Activated T-cell treated with anti-CD3 and anti-CD28 coated beads, Interleukin-2, amount 50 U/mL, for 72 hours (primary cell): ENCODE data around the gene COL9A3. TPM values are rescaled to one million over a fixed set of nuclear protein-coding genes. Genes with fewer than 3 reads are reported as not detected.

Experiments used
- ATAC-seq, 2 donors: fragments of 150-1000 bp; cut with Tn5 transposase; replicated peaks in 1 of 2; 2 replicates each; pipeline ENCODE4 v1.10.0; 2021; ENCODE audit warnings: moderate library complexity in 2 of 2, mild to moderate bottlenecking in 1 of 2
- DNase-seq, 2 donors: peaks; one replicate each; pipeline ENCODE4 v3.0.0; 2021 to 2022; ENCODE audit warnings: mixed read lengths in 1 of 2
- H3K27ac Mint-ChIP-seq: one replicate; pipeline ENCODE4 v1.8.0; 2022; ENCODE audit warnings: mild to moderate bottlenecking, moderate library complexity, mixed read lengths
- H3K27me3 Mint-ChIP-seq: one replicate; pipeline ENCODE4 v1.8.0; 2022; ENCODE audit warnings: low read depth, mixed read lengths
- H3K36me3 Mint-ChIP-seq, 2 donors: one replicate each; pipeline ENCODE4 v1.8.0; 2022; ENCODE audit warnings: mixed read lengths in 2 of 2, mild to moderate bottlenecking in 1 of 2; ENCODE audit not compliant: insufficient read depth in 2 of 2
- H3K4me1 Mint-ChIP-seq: one replicate; pipeline ENCODE4 v1.8.0; 2022; ENCODE audit warnings: low read depth, mixed read lengths
- H3K4me3 Mint-ChIP-seq, 2 donors: one replicate each; pipeline ENCODE4 v1.8.0; 2022; ENCODE audit warnings: mild to moderate bottlenecking in 2 of 2, mixed read lengths in 2 of 2, moderate library complexity in 2 of 2
- H3K9me3 Mint-ChIP-seq, 2 donors: one replicate each; pipeline ENCODE4 v1.8.0; 2022; ENCODE audit warnings: mixed read lengths in 2 of 2
- total RNA-seq, 2 donors: library from RNA; stranded (reverse); gene quantifications; one replicate each; pipeline ENCODE4 v1.2.3, GENCODE V29; 2022

The COL9A3 gene
- total RNA-seq, 2 donors from 2014 or later: 0.31 to 0.46 TPM

DNA sequence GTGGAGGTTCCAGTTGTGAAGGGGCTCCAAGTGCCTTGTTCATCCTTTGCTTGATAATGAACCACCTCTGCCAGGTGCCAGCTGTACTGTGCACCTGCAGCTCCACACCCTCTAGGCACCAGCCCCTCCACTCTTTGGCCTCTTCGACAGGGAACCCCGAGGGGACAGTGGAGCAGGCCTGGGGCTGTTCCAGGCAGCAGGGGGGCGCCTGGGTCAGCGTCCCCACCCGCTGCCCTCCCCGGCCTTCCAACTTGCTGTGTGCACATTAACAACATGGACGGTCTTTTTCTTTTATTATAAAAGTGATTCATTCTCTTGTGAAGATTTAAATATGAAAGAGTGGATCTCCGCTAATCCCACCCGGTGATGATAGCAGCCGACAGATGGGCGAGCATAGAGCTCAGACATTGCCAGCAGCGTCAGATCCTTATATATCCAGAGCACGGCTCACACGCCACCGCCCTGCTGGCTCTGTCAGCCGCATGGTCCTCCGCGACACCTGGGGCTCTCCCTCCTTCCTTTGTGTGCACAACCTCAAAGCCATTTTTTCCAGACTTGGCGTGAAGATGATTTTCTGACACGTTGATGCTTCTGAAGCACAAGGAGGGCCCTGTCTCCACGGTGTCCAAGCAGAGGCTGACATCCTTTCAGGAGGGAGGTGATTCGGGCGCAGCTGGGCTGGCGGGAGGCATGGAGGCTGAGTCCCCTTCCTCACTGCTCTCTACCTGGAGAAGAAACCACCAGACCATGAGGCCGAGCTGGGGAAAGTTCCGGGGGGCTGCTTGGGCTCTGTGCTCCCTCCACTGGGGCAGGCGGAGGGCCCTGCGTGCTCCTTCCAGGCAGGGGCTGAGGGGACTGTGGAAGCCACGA, 42.8 kb upstream of the COL9A3 start:
- H3K9me3 Mint-ChIP-seq: peaks cover 0 to 3% of the 10 kb centered on the region in 2 donors
- H3K4me3 Mint-ChIP-seq: no peak overlapping the region
- H3K27ac Mint-ChIP-seq: no peak overlapping the region
- no peak for ATAC-seq
- no peaks in the 10 kb centered on the region for H3K27me3 Mint-ChIP-seq
- no peaks in the 10 kb centered on the region for H3K36me3 Mint-ChIP-seq
- H3K4me1 Mint-ChIP-seq: peaks cover 43% of the 10 kb centered on the region
- DNase-seq: no peak

DNA sequence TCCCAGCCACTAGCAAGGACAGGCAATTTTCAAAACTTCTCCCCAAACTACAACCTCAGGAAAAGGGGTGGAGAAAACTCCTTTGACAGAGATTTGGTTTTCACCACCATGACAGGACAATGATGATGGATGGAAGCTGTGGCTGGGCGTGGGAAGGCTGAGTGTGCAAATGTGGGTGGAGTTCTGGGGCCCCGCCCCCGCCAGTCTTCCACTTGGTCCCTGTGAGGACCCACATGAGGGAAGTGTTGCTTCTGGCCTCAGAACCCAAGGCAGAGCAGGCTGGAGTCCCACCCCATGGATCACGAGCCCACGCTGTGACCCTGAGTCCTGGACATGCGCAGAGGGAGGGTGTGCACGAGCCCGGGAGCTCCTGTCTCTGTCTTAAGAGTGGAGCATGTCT, 42.1 kb upstream of the COL9A3 start:
- Mint-ChIP-seq H3K4me3 (no peak overlapping the region), H3K36me3 (no peaks in the 10 kb centered on the region), H3K9me3 (peaks cover 0 to 3% of the 10 kb centered on the region in 2 donors), H3K4me1 (peaks cover 43% of the 10 kb centered on the region), H3K27ac (no peak overlapping the region), H3K27me3 (no peaks in the 10 kb centered on the region)
- ATAC-seq: no peak
- no peak for DNase-seq

DNA sequence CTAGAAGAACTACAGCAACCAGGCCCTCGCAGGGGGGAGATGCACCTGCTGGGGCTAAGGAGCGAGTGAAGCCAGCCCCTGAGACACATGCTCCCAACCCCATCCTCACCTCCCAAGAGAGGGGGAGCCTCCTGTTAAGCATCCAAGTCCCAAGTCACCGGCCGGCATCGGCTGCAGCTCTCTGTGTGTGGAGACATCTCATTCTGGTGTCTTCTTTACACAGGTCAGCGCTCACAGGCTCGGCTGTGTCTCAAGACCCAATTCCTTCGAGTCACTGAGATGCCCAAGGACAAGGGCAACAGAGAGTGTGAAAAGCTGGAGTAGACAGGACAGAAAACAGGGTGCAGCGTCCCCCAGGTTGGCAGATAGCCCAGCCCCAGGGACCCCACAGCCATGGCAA, 41.6 kb upstream of the COL9A3 start:
- H3K9me3 Mint-ChIP-seq: peaks cover 0 to 3% of the 10 kb centered on the region in 2 donors
- no peaks in the 10 kb centered on the region for H3K27me3 Mint-ChIP-seq
- ATAC-seq: no peak
- H3K4me1 Mint-ChIP-seq: peaks cover 43% of the 10 kb centered on the region
- no peak overlapping the region for H3K27ac Mint-ChIP-seq
- no peaks in the 10 kb centered on the region for H3K36me3 Mint-ChIP-seq
- no peak for DNase-seq
- no peak overlapping the region for H3K4me3 Mint-ChIP-seq

DNA sequence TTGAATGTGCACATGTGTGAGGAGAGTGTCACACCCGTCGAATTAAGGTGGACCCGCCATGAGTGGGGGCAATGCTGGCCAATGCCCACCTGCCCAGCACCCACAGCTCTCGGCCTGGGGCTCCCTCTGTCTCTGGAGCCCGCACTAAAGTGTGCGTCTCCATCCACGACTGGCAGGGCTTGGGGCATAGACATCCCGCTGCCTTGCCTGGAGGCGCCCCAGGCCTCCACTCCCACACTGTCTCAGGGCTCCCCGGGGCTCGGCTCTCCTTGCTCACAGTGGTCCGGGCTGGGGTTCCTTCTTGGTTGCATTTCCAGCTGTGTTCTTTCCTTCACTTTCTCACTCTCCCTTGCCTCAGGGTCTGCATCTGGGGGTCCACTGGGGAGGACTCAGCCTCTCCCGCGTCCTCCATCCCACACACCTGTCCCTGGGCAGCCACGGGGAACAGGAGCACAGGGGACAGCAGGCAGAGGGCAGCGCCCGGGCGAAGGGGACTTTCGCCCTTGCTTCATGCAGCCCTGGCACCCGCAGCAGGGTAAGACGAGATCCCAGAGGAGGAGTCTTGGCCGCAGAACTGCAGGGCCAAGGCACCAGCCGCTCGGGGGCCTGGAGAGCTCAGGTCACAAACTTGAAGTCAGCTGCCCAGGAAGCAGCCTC, 40.7 kb upstream of the COL9A3 start:
- DNase-seq (no peak), ATAC-seq (no peak)
- H3K36me3 Mint-ChIP-seq: no peaks in the 10 kb centered on the region
- peak overlapping the region; percentile 56 to 79 for H3K4me3 Mint-ChIP-seq
- H3K27me3 Mint-ChIP-seq: no peaks in the 10 kb centered on the region
- peak overlapping the region; percentile 77 for H3K27ac Mint-ChIP-seq
- peaks cover 0 to 3% of the 10 kb centered on the region in 2 donors for H3K9me3 Mint-ChIP-seq
- peaks cover 43% of the 10 kb centered on the region for H3K4me1 Mint-ChIP-seq

DNA sequence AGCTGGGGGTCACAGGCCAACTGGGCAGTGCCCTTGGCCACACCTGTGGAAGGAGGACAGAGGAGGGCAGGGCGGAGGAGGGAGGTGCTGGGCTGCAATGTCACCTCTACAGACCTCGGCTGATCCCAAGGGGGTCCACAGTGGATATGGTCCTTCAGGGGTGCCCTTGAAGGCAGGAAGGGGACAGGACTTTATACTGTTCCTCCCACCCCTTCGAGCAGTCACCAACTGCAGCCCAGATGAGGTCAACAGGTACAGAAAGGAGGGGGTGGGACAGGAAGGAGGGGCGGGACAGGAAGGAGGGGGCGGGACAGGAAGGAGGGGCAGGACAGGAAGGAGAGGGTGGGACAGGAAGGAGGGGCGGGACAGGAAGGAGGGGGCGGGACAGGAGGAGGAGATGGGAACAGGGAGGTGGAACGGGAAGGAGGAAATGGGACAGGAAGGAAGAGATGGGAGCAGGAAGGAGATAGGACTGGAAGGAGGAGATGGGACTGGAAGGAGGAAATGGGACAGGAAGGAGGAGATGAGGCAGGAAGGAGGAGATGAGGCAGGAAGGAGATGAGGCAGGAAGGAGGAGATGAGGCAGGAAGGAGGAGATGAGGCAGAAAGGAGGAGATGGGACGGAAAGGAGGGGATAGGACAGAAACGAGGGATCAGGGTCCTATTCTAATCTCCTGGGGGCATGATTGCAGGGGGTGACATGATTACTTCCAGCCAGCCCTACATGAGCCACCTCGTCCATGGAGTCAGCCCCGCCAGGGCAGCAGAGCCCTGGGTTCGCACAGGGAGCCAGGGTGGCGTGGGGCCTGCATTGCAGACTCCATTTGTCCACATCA, 39.9 kb upstream of the COL9A3 start:
- Mint-ChIP-seq H3K9me3 (peaks cover 0 to 3% of the 10 kb centered on the region in 2 donors), H3K36me3 (no peaks in the 10 kb centered on the region), H3K4me3 (peak overlapping the region; percentile 56 to 79), H3K27ac (peak overlapping the region; percentile 92), H3K27me3 (no peaks in the 10 kb centered on the region), H3K4me1 (peaks cover 43% of the 10 kb centered on the region)
- peak; percentile 59 to 60 for DNase-seq
- ATAC-seq: peak; percentile 89 to 92

DNA sequence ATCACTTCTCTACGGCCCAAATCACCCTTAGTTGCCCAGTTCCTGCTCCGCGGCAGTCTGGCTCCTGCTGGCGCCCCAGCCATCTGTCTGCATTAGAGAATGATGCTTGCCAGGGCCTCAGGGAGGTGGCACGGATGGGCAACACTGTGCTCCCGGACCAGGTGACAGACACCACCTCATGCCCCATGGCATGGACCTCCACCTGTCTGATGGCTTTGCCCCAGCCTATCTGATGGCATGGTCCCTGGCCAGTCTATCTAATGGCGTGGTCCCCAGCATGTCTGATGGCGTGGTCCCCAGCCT, 39.4 kb upstream of the COL9A3 start:
- H3K36me3 Mint-ChIP-seq: no peaks in the 10 kb centered on the region
- DNase-seq: no peak
- H3K9me3 Mint-ChIP-seq: peaks cover 0 to 3% of the 10 kb centered on the region in 2 donors
- no peak overlapping the region for H3K27ac Mint-ChIP-seq
- peaks cover 45% of the 10 kb centered on the region for H3K4me1 Mint-ChIP-seq
- H3K27me3 Mint-ChIP-seq: no peaks in the 10 kb centered on the region
- H3K4me3 Mint-ChIP-seq: peak overlapping the region; percentile 56 to 79
- ATAC-seq: no peak

DNA sequence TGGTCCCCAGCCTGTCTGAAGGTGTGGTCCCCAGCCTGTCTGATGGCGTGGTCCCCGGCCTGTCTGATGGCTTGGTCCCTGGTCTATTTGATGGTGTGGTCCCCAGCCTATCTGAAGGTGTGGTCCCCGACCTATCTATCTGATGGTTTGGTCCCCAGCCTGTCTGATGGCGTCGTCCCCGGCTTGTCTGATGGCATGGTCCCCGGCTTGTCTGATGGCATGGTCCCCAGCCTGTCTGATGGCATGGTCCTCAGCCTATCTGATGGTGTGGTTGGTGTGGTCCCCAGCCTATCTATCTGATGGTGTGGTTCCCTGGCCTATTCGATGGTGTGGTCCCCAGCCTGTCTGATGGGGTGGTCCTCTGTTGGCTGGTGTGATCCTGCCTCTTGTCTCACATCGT, 38.8 kb upstream of the COL9A3 start:
- no peak overlapping the region for H3K4me3 Mint-ChIP-seq
- H3K27me3 Mint-ChIP-seq: no peaks in the 10 kb centered on the region
- ATAC-seq (no peak), DNase-seq (no peak)
- H3K36me3 Mint-ChIP-seq: no peaks in the 10 kb centered on the region
- H3K9me3 Mint-ChIP-seq: peaks cover 0 to 3% of the 10 kb centered on the region in 2 donors
- no peak overlapping the region for H3K27ac Mint-ChIP-seq
- peaks cover 45% of the 10 kb centered on the region for H3K4me1 Mint-ChIP-seq

DNA sequence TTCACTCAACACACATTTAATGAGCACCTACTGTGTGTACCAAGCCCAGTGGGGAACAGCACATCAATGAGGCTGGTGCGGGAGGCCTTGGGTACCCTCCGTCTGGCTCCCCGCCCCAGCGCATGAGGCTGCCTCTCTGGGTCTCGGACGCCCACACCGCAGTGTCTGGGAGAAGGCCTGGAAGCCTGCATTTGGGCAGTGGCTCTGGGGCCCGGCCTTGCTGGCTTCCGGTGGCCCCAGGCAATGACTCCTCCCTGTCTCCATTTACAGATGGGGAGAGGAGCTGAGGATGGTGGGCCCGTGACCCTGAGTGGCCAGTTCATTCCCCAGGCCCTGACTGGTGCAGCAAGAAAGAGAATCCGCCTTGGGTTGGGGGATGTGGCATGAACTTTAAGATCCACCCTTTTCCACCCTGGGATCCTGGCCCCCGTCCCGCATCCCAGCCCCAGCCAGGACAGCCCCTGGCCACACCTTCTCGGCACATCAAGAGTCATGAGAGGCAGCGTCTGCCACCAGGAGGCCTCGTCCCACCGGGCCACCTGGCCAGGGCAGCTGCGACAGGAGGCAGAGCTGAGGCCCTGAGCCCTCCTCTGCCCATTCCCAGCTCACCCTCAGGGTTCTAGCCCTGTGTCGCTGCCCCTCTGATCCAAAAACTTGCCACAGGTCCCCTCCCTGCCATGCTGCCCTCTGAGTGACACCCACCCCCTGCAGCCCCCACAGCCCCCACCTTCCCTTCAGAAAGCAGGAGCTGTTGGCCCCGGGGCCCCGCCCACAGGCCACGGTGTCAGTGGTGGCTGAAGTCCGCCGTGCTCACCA, 38.0 kb upstream of the COL9A3 start:
- Mint-ChIP-seq H3K4me1 (peaks cover 41% of the 10 kb centered on the region), H3K4me3 (no peak overlapping the region), H3K27ac (no peak overlapping the region), H3K36me3 (no peaks in the 10 kb centered on the region), H3K27me3 (no peaks in the 10 kb centered on the region), H3K9me3 (peaks cover 0 to 3% of the 10 kb centered on the region in 2 donors)
- DNase-seq: no peak
- ATAC-seq: no peak

DNA sequence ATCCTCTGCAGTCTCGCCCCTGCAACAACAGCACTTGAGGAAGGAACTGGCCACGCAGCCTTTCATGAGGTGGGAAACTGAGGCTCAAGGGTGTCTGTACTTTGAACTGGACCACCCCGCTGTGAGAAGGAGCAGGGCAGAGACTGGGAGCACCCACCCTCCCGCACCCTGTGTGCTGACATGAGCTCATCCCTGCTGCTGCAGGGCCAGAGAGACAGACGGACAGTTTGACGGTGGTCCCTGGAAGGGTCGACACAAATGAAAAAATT, 37.5 kb upstream of the COL9A3 start:
- no peak overlapping the region for H3K27ac Mint-ChIP-seq
- no peak overlapping the region for H3K4me3 Mint-ChIP-seq
- ATAC-seq: no peak
- peaks cover 37% of the 10 kb centered on the region for H3K4me1 Mint-ChIP-seq
- peaks cover 0 to 3% of the 10 kb centered on the region in 2 donors for H3K9me3 Mint-ChIP-seq
- DNase-seq: no peak
- no peaks in the 10 kb centered on the region for H3K27me3 Mint-ChIP-seq
- H3K36me3 Mint-ChIP-seq: no peaks in the 10 kb centered on the region

DNA sequence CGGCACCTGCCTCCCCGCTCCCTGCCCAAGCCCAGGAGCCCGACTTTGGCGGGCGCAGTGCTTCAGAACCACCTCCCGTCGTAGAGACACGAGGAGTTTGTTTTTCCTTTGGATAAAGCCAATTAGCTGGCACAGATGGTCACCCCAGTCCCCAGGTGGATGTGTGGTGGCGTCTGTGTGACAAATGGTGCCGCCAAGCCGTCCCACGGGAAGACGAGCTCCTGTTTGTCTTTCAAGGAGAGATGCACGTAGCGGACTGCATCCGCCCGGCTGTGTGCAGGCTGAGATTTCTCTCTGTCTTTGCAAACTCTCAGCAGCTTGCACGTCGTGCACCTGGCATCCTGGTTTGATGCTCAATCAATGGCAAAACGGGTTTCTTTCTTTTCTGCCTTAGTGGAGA, 36.6 kb upstream of the COL9A3 start:
- peaks cover 0 to 3% of the 10 kb centered on the region in 2 donors for H3K9me3 Mint-ChIP-seq
- H3K36me3 Mint-ChIP-seq: no peaks in the 10 kb centered on the region
- H3K27me3 Mint-ChIP-seq: no peaks in the 10 kb centered on the region
- ATAC-seq (no peak), DNase-seq (no peak)
- no peak overlapping the region for H3K4me3 Mint-ChIP-seq
- H3K27ac Mint-ChIP-seq: no peak overlapping the region
- peaks cover 28% of the 10 kb centered on the region for H3K4me1 Mint-ChIP-seq

DNA sequence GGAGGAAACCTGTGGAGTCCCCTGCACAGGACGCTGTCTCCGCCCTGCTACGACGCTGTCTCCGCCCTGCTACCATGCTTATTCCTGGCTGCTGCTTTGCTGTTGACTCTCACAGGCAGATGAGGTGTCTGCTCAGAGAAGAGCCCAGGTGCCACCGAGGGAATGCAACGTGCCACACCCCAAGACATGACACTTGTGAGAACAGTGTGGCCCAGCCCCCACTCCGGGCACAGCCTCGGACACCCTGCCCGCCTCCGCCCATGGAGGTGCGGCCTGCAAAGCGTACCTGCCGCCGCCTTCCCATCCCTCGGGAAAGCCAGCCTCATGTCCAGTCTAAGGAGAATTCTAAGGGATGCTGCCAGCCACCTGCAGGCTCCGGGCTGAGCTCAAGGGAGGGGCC, 36.2 kb upstream of the COL9A3 start:
- no peaks in the 10 kb centered on the region for H3K27me3 Mint-ChIP-seq
- no peak overlapping the region for H3K27ac Mint-ChIP-seq
- no peak overlapping the region for H3K4me3 Mint-ChIP-seq
- peaks cover 23% of the 10 kb centered on the region for H3K4me1 Mint-ChIP-seq
- no peak for ATAC-seq
- no peaks in the 10 kb centered on the region for H3K36me3 Mint-ChIP-seq
- DNase-seq: no peak
- peaks cover 0 to 3% of the 10 kb centered on the region in 2 donors for H3K9me3 Mint-ChIP-seq

DNA sequence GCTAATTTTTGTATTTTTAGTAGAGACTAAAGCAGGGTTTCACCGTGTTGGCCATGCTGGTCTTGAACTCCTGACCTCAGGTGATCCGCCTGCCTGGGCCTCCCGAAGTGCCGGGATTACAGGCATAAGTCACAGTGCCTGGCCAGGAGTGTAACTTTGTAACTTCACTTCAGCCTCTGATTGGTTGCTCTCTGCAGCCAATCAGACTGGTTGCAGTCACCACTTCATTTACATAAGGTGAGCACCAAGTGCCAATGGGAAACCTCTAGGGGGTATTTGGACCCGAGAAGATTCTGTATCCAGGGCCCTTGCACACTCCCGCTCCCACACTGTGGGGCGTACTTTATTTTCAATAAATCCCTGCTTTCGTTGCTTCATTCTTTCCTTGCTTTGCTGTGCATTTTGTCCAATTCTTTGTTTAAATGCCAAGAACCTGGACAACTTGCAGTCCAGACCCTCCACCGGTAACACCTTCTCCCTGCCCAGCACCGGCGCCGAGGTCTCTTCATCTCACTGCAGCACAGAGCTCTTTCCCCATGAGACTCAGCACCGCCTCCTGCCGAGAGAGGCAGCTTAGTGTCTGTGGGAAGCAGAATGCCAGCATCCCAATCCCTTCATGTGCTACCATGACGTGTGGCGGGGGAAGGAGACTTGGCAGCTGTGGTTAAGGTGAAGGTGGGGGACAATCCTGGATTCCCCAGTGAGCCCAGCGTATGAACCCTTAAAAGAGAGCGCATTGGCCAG, 34.5 kb upstream of the COL9A3 start:
- H3K4me1 Mint-ChIP-seq: peaks cover 10% of the 10 kb centered on the region
- ATAC-seq (no peak), DNase-seq (no peak)
- no peaks in the 10 kb centered on the region for H3K9me3 Mint-ChIP-seq
- H3K27me3 Mint-ChIP-seq: no peaks in the 10 kb centered on the region
- H3K36me3 Mint-ChIP-seq: no peaks in the 10 kb centered on the region
- H3K27ac Mint-ChIP-seq: no peak overlapping the region
- no peak overlapping the region for H3K4me3 Mint-ChIP-seq
